Transverse colon (tissue), 4 donors: ENCODE measurements around the gene BAIAP2L2.

Source experiments
- CTCF ChIP-seq, 5 experiments: fragments of 200-600 bp in 3 of 5; fragments of 450-650 bp in 2 of 5; sonication (generic) in 3 of 5; IDR thresholded peaks; 1 replicate in 2 of 5; 2 replicates in 3 of 5; pipeline ENCODE4 v1.5.1; 2016 to 2017; ENCODE audit warnings: antibody characterized with exemption in 5 of 5, inconsistent platforms in 3 of 5, mild to moderate bottlenecking in 2 of 5, moderate library complexity in 1 of 5
- EP300 ChIP-seq: sonication (generic); formaldehyde crosslinking; IDR thresholded peaks from one replicate; pipeline ENCODE4 v1.6.1; 2017; ENCODE audit warnings: antibody characterized with exemption, low read depth
- POLR2AphosphoS5 ChIP-seq, 3 donors: sonication (generic); formaldehyde crosslinking; IDR thresholded peaks; one replicate each; pipeline ENCODE4 v1.6.1; 2016; ENCODE audit warnings: antibody characterized with exemption in 3 of 3

GRCh38 chr22:38041760-38042487 lies 68.6 kb downstream of the BAIAP2L2 start:
- TF ChIP-seq POLR2AphosphoS5 (IDR thresholded peaks at IDR 0.05): no peak
- TF ChIP-seq CTCF (IDR thresholded peaks at IDR 0.05): no peak
- no peak for TF ChIP-seq EP300
